Astrocyte (in vitro differentiated cells and primary cell): Measurements from ENCODE around the gene MLIP.

Experiments
- EZH2 ChIP-seq: IDR thresholded peaks from 2 replicates; pipeline ENCODE4 v1.6.1; 2012; ENCODE audit warnings: mild to moderate bottlenecking, low read length, inconsistent platforms; ENCODE audit not compliant: insufficient read depth
- TF ChIP-seq, protein P1 (sequence below): IDR thresholded peaks from 2 replicates; pipeline ENCODE4 v1.5.1; 2011; ENCODE audit warnings: low read depth, mild to moderate bottlenecking, inconsistent platforms, low read length, moderate library complexity; ENCODE audit not compliant: insufficient read depth

DNA sequence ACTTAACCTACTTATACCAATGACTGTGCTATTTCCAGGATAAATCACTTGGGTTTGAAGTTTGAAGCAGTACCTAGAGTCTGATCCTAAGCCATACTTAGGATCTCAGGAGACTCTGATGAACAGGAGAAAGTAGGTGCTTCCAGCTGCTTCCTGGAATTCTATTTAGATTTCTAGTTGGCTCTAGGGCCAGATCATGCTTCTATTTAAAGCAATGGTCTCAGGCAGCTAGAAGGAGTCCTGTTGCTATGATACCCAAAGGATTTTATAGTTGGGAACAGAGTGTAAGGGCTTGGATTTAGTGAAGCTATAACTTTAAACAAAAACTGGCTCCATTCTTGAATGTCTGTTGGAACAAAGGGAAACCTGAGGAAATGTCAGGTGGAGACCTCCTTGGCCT lies 144.6 kb downstream of the MLIP start:
- TF ChIP-seq, protein P1, sequence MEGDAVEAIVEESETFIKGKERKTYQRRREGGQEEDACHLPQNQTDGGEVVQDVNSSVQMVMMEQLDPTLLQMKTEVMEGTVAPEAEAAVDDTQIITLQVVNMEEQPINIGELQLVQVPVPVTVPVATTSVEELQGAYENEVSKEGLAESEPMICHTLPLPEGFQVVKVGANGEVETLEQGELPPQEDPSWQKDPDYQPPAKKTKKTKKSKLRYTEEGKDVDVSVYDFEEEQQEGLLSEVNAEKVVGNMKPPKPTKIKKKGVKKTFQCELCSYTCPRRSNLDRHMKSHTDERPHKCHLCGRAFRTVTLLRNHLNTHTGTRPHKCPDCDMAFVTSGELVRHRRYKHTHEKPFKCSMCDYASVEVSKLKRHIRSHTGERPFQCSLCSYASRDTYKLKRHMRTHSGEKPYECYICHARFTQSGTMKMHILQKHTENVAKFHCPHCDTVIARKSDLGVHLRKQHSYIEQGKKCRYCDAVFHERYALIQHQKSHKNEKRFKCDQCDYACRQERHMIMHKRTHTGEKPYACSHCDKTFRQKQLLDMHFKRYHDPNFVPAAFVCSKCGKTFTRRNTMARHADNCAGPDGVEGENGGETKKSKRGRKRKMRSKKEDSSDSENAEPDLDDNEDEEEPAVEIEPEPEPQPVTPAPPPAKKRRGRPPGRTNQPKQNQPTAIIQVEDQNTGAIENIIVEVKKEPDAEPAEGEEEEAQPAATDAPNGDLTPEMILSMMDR: no peak
- TF ChIP-seq EZH2: no peak
